ENCODE data around the gene FRMPD4.

The FRMPD4 gene

GRCh38 chrX:12768491-12768890, 630.2 kb downstream of the FRMPD4 start:
- DNase-seq (ENCODE audit: low spot score) = no peak

DNA sequence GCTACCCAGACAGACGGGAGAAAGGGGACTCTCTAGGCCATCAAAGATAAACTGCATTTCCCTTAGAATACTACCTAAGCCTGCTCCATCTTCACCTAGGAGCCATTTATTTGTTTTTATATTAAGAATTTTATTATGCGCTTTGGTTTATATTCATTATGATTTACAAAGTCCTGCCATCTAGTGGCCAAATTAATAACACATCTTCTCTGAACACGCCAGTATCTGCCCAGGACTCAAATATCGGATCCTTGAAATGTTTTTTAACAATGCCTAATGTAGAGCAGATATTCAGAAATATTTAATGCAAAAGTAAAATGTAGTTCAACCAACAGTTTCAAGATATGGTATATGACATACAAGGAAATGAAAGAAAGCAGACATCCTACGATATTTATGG, 632.2 kb downstream of the FRMPD4 start:
- no peak for DNase-seq (ENCODE audit: low spot score)

DNA sequence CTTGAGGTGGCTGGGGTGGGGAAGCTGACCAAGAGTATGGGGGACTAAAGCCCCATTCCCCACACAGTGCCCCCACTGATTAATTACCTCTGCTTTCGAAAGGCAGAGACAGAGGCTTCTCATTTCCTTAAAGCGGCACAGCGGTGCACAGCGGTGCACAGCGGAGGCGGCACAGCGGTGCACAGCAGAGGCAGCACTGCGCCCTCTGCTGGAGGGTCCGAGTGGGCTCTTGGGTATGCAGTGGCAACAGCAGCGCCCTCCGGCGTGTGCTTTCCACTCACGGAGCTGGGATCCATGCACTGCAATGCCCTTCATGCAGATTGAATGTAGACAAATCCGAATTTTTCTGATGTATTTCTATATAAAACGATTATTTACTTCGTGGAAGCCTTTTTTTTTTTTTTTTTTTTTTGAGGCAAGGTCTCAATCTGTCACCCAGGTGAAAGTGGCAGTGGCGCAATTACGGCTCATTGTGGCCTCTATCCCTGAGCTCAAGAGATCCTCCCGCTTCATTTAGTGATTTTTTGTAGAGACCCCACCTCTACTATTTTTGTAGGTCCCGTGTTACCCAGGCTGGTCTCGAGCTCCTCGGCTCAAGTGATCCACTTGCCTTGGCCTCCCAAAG, 633.3 kb downstream of the FRMPD4 start:
- DNase-seq (ENCODE audit: low spot score) = peak; percentile 23

Measured in AG08396 (cell line).